Spleen (tissue), 7 donors: ENCODE data around the gene LDB1.

Source experiments
- POLR2AphosphoS5 ChIP-seq, 3 donors: sonication (generic); formaldehyde crosslinking; IDR thresholded peaks; one replicate each; pipeline ENCODE4 v1.5.1; 2017; ENCODE audit warnings: antibody characterized with exemption in 3 of 3
- TF ChIP-seq, protein P1 (sequence below), 11 experiments: fragments of 200-600 bp in 7 of 11; fragments of 450-650 bp in 4 of 11; sonication (generic) in 4 of 11; IDR thresholded peaks in 8 of 11; conservative IDR thresholded peaks in 3 of 11; 1 replicate in 7 of 11; 2 replicates in 4 of 11; pipeline versions ENCODE4 v1.4.0 to v1.8.0; 2016 to 2021; ENCODE audit warnings: antibody characterized with exemption in 11 of 11, inconsistent platforms in 4 of 11, mild to moderate bottlenecking in 1 of 11
- donor health status: DM: no; HTN: no; CAD: no; lungs with moderate emphysema.
- donor health status: DM: no; HTN: no; CAD: no.
- donor health status: DM: no; HTN: no; CAD: no.

DNA sequence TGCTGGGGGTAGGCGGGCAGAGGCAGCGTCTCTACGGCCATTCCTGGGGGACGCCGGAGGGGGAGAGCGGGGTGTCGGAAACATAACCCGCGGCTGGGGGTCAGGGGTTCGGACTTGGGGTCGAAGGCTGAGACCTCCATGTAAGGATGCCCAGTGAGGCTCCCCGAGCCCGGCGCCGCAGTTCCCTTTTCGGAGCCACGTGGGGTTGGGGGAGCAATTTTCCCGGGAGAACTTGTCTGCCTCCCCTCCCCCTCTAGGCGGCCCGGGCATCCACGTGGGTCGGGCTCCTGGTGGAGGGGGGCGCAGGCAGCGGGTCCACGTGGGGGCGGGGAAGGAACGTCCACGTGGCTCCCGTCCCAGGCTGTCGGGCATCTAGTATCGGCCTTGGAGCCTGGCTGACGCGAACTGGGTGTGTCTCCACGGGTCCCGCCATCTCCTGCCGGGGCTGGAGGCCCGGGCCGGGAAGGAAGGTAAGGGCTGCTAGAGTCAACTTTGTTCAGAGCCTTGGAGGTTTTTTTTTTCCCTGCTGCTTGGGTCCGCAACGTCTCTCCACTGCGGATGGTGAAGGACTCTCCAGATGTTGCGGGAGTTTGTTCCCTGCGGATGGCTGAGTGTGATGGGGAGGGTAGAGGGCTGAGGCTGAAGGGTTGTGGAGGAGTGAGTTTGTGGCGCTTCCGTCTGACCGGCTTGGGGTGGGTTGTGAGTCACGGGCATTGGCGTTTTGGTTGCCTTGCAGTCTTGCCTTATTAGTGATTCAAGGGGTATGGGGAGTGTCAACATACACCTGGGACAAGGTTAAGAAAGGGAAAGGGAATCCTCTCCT, 13.4 kb upstream of the LDB1 start:
- TF ChIP-seq, protein P1, sequence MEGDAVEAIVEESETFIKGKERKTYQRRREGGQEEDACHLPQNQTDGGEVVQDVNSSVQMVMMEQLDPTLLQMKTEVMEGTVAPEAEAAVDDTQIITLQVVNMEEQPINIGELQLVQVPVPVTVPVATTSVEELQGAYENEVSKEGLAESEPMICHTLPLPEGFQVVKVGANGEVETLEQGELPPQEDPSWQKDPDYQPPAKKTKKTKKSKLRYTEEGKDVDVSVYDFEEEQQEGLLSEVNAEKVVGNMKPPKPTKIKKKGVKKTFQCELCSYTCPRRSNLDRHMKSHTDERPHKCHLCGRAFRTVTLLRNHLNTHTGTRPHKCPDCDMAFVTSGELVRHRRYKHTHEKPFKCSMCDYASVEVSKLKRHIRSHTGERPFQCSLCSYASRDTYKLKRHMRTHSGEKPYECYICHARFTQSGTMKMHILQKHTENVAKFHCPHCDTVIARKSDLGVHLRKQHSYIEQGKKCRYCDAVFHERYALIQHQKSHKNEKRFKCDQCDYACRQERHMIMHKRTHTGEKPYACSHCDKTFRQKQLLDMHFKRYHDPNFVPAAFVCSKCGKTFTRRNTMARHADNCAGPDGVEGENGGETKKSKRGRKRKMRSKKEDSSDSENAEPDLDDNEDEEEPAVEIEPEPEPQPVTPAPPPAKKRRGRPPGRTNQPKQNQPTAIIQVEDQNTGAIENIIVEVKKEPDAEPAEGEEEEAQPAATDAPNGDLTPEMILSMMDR (IDR thresholded peaks at IDR 0.05 in 8 of 11, conservative IDR thresholded peaks at IDR 0.05 in 3 of 11), result no peak
- TF ChIP-seq POLR2AphosphoS5 (IDR thresholded peaks at IDR 0.05), result no peak
